CD14-positive monocyte (primary cell): ENCODE measurements around the gene MYBPC2. TPM values are rescaled to one million over a fixed set of nuclear protein-coding genes. Genes with fewer than 3 reads are reported as not detected.

Experiments used
- DNase-seq, 3 donors: peaks; one replicate each; pipeline ENCODE4 v3.0.0-alpha.2; 2011 to 2022
- H2AFZ ChIP-seq: 2 replicates; pipeline ENCODE4 v1.6.0; 2012; ENCODE audit warnings: mild to moderate bottlenecking, low read depth, low read length, inconsistent platforms; ENCODE audit not compliant: insufficient read depth, poor library complexity, severe bottlenecking
- H3K27ac ChIP-seq, 2 donors: 1 replicate in 1 of 2; 2 replicates in 1 of 2; pipeline ENCODE4 v1.5.1; 2012 to 2013; ENCODE audit warnings: low read length in 2 of 2, control low read depth in 1 of 2, inconsistent platforms in 1 of 2, low read depth in 1 of 2, mild to moderate bottlenecking in 1 of 2
- H3K27me3 ChIP-seq, 2 donors: one replicate each; pipeline versions ENCODE4 v1.6.0 to v1.6.1; 2011 to 2013; ENCODE audit warnings: low read length in 2 of 2; ENCODE audit not compliant: control insufficient read depth in 2 of 2, insufficient read depth in 2 of 2
- H3K36me3 ChIP-seq, 2 donors: replicated peaks in 1 of 2; 1 replicate in 1 of 2; 2 replicates in 1 of 2; pipeline versions ENCODE4 v1.5.1 to v1.6.1; 2012 to 2013; ENCODE audit warnings: low read length in 2 of 2, control low read depth in 1 of 2, inconsistent platforms in 1 of 2, mild to moderate bottlenecking in 1 of 2; ENCODE audit not compliant: insufficient read depth in 2 of 2, control insufficient read depth in 1 of 2
- H3K4me1 ChIP-seq, 2 donors: 1 replicate in 1 of 2; 2 replicates in 1 of 2; pipeline versions ENCODE4 v1.5.1 to v1.6.1; 2012 to 2013; ENCODE audit warnings: low read length in 2 of 2, control low read depth in 1 of 2, inconsistent platforms in 1 of 2, mild to moderate bottlenecking in 1 of 2, moderate library complexity in 1 of 2; ENCODE audit not compliant: insufficient read depth in 2 of 2, control insufficient read depth in 1 of 2
- H3K4me2 ChIP-seq: replicated peaks from 2 replicates; pipeline ENCODE3; 2012; ENCODE audit warnings: low read length, moderate library complexity, mild to moderate bottlenecking; ENCODE audit not compliant: poor library complexity, severe bottlenecking; ENCODE audit errors: extremely low read depth
- H3K4me3 ChIP-seq, 3 experiments: fragments of 200-600 bp in 1 of 3; sonication (generic) in 1 of 3; replicated peaks in 1 of 3; 1 replicate in 2 of 3; 2 replicates in 1 of 3; pipeline ENCODE4 v1.5.1; 2011 to 2013; ENCODE audit warnings: low read length in 3 of 3, mild to moderate bottlenecking in 3 of 3, control low read depth in 2 of 3, low read depth in 2 of 3, inconsistent platforms in 1 of 3, moderate library complexity in 1 of 3
- H3K79me2 ChIP-seq: 2 replicates; pipeline ENCODE4 v1.6.0; 2012; ENCODE audit warnings: mild to moderate bottlenecking, control low read depth, inconsistent platforms, low read length, moderate library complexity; ENCODE audit not compliant: insufficient read depth
- H3K9ac ChIP-seq: 2 replicates; pipeline ENCODE4 v1.6.0; 2017; ENCODE audit warnings: low read length, mild to moderate bottlenecking; ENCODE audit not compliant: insufficient read depth, poor library complexity, severe bottlenecking
- H3K9me3 ChIP-seq, 2 donors: replicated peaks in 1 of 2; 1 replicate in 1 of 2; 2 replicates in 1 of 2; pipeline versions ENCODE4 v1.5.1 to v1.6.1; 2012 to 2013; ENCODE audit warnings: low read length in 2 of 2, control low read depth in 1 of 2; ENCODE audit not compliant: control insufficient read depth in 1 of 2, insufficient read depth in 1 of 2
- H4K20me1 ChIP-seq: 2 replicates; pipeline ENCODE4 v1.6.0; 2012; ENCODE audit warnings: mild to moderate bottlenecking, low read length, control low read depth, moderate library complexity; ENCODE audit not compliant: insufficient read depth
- H3K27ac Mint-ChIP-seq, 7 donors: one replicate each; pipeline ENCODE4 v1.8.0; 2020; ENCODE audit warnings: mild to moderate bottlenecking in 7 of 7, mixed read lengths in 7 of 7, moderate library complexity in 6 of 7, inconsistent platforms in 2 of 7
- H3K27me3 Mint-ChIP-seq, 3 donors: one replicate each; pipeline ENCODE4 v1.8.0; 2021 to 2022; ENCODE audit warnings: low read depth in 3 of 3, mild to moderate bottlenecking in 3 of 3, mixed read lengths in 3 of 3, moderate library complexity in 3 of 3, inconsistent platforms in 1 of 3
- H3K36me3 Mint-ChIP-seq, 2 donors: one replicate each; pipeline ENCODE4 v1.8.0; 2020; ENCODE audit warnings: mixed read lengths in 2 of 2, inconsistent platforms in 1 of 2, mild to moderate bottlenecking in 1 of 2
- H3K4me1 Mint-ChIP-seq: one replicate; pipeline ENCODE4 v1.8.0; 2020; ENCODE audit warnings: mild to moderate bottlenecking, mixed read lengths
- H3K4me3 Mint-ChIP-seq, 2 donors: one replicate each; pipeline ENCODE4 v1.8.0; 2020; ENCODE audit warnings: mild to moderate bottlenecking in 2 of 2, mixed read lengths in 2 of 2, moderate library complexity in 1 of 2
- H3K9me3 Mint-ChIP-seq, 7 donors: one replicate each; pipeline ENCODE4 v1.8.0; 2020 to 2022; ENCODE audit warnings: mixed read lengths in 7 of 7, mild to moderate bottlenecking in 6 of 7, moderate library complexity in 6 of 7, inconsistent platforms in 2 of 7
- CTCF ChIP-seq: fragments of 200-600 bp; IDR thresholded peaks from one replicate; pipeline ENCODE4 v1.8.0; 2022; ENCODE audit warnings: antibody characterized with exemption, mild to moderate bottlenecking
- WGBS: methylation state at CpG from one replicate; pipeline ENCODE4 v1.1.5; 2013; ENCODE audit warnings: missing lambda C conversion rate; ENCODE audit not compliant: insufficient coverage; 5-methylcytosine and 5-hydroxymethylcytosine counted together
- intact Hi-C, 2 donors: fragments of 100-400 bp; cut with micrococcal nuclease; formaldehyde crosslinking; loops; one replicate each; pipeline versions ENCODE4 v1.15.0 to v1.15.1; 2023
- polyA plus RNA-seq, 3 donors: library from polyadenylated mRNA; depleted of rRNA in 1 of 3; unstranded in 2 of 3; stranded (reverse) in 1 of 3; fragments of 300-500 nt in 2 of 3; fragments of >200 nt in 1 of 3; fragmentation: Illumina TruSeq in 2 of 3; gene quantifications; 1 replicate in 2 of 3; 2 replicates in 1 of 3; pipeline ENCODE4 v1.2.3, GENCODE V29; 2012 to 2021

MYBPC2 gene
- polyA plus RNA-seq, 3 donors, result not detected

- no peak overlapping the region for H3K27ac ChIP-seq
- no peaks in the 10 kb centered on the region for H3K9me3 ChIP-seq
- Mint-ChIP-seq H3K27me3 (peaks cover 19 to 37% (median 24%) of the 10 kb centered on the region in 3 donors), H3K27ac (peak overlapping the region in 4 of 7 donors; percentile 38 to 68 (median 62)), H3K9me3 (peaks cover 0 to 3% (median 0%) of the 10 kb centered on the region in 7 donors), H3K36me3 (peaks cover 7 to 9% of the 10 kb centered on the region in 2 donors), H3K4me1 (peaks cover 15% of the 10 kb centered on the region), H3K4me3 (no peak overlapping the region)
- 74% methylated on average over 12 of the region's 12 CpGs for WGBS
- no peak for TF ChIP-seq CTCF
- peaks cover 0 to 6% of the 10 kb centered on the region in 2 donors for H3K27me3 ChIP-seq
- peaks cover 4% of the 10 kb centered on the region for H3K79me2 ChIP-seq
- no peak overlapping the region for H2AFZ ChIP-seq
- DNase-seq, result no peak
- no peaks in the 10 kb centered on the region for H3K36me3 ChIP-seq
- no peak overlapping the region for H3K4me3 ChIP-seq
- H3K9ac ChIP-seq, result no peak overlapping the region
- H4K20me1 ChIP-seq, result no peaks in the 10 kb centered on the region
- intact Hi-C loops, result loop anchor here in 1 of 2 donors (5.0 kb wide), 2 partner anchors 131 to 289 kb away; partner anchors contain the start of gene POLD1
- no peak overlapping the region for H3K4me2 ChIP-seq
- peaks cover 11 to 16% of the 10 kb centered on the region in 2 donors for H3K4me1 ChIP-seq
Measured at GRCh38 chr19:50512999-50513745, 80.5 kb downstream of the MYBPC2 start.

DNA sequence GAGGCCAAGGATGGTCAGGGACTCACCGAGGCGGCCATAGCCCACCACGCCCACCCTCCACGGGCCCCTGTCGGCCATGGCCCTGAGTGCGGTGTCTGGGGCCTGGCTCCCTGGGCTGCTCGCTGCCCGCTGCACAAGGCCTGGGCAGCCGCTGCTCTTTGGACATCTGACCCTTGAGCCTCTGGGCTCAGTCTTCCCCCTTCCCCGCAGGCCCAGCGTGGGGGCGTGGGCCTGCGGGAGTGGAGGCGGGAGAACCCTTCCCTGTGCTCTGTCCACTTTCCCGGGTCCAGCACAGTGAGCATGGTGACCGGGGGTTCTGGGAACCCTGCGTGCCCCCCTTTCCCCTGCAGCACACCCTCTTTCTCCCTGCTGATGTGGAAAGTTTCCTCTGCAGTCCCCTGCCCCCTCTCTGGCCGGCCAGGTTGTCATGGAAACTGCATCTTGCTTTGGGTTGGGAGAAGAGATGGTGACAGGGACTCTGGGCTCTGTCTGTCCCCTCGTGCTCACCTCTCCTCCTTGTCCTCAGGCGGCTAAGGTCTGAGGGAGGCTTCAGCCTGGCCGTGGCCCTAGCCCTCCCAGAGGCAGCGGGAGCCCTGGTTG lies 81.2 kb downstream of the MYBPC2 start, which contains the start of gene ASPDH:
Gene ASPDH, minus strand, starts transcription at position 168 of the 600 bp plus-strand sequence. Its CDS starts 90 bp downstream, at position 78.
- H3K9ac ChIP-seq, result no peak within 1 kb of the TSS
- WGBS, result 60% methylated on average over 17 of the region's 22 CpGs
- intact Hi-C loops, result loop anchor here in 1 of 2 donors (5.0 kb wide), 2 partner anchors 132 to 288 kb away; partner anchors contain the start of gene POLD1

More for the DNA sequence above, 81.2 kb downstream of the MYBPC2 start, which contains the start of gene ASPDH:
- Histone ChIP-seq H3K27me3 (peaks cover 0 to 6% of the 10 kb centered on the region in 2 donors), H3K4me3 (no peak within 1 kb of the TSS), H3K36me3 (no peaks in the 10 kb centered on the region), H3K4me1 (peaks cover 11 to 16% of the 10 kb centered on the region in 2 donors), H2AFZ (no peak within 1 kb of the TSS), H3K27ac (no peak within 1 kb of the TSS), H3K79me2 (peaks cover 4% of the 10 kb centered on the region), H3K4me2 (no peak within 1 kb of the TSS), H4K20me1 (no peaks in the 10 kb centered on the region), H3K9me3 (no peaks in the 10 kb centered on the region)
- Mint-ChIP-seq H3K27ac (peak within 1 kb of the TSS in 5 of 7 donors; percentile 35 to 68 (median 62)), H3K4me1 (peaks cover 15% of the 10 kb centered on the region), H3K9me3 (peaks cover 0 to 6% (median 5%) of the 10 kb centered on the region in 7 donors), H3K36me3 (peaks cover 4 to 6% of the 10 kb centered on the region in 2 donors), H3K27me3 (peaks cover 19 to 37% (median 24%) of the 10 kb centered on the region in 3 donors), H3K4me3 (no peak within 1 kb of the TSS)
- no peak for TF ChIP-seq CTCF
- DNase-seq, result no peak
